H1 (cell line): ENCODE measurements around the gene CMC4. TPM values are rescaled to one million over a fixed set of nuclear protein-coding genes. Genes with fewer than 3 reads are reported as not detected.

Experiments
- BCL11A ChIP-seq, 2 experiments: IDR thresholded peaks; one replicate each; pipeline ENCODE4 v1.6.1; 2011; ENCODE audit warnings: low read depth in 2 of 2, low read length in 2 of 2, mild to moderate bottlenecking in 2 of 2
- RXRA ChIP-seq: IDR thresholded peaks from 2 replicates; pipeline ENCODE4 v1.6.1; 2011; ENCODE audit warnings: low read depth, mild to moderate bottlenecking, low read length, moderate library complexity; ENCODE audit not compliant: insufficient read depth
- polyA plus RNA-seq, 7 experiments: library from polyadenylated mRNA; depleted of rRNA in 3 of 7; stranded (reverse) in 5 of 7; unstranded in 2 of 7; fragments of >200 nt in 5 of 7; fragments of 200-250 nt in 2 of 7; gene quantifications; 1 replicate in 5 of 7; 2 replicates in 1 of 7; 4 replicates in 1 of 7; pipeline versions ENCODE4 v1.2.1 to v1.2.3, GENCODE V29; 2011 to 2013; ENCODE audit warnings: missing spikeins in 2 of 7, mixed read lengths in 2 of 7
- total RNA-seq: library from RNA; stranded (reverse); fragmentation: NEBNext Ultra II Directional; extraction: Animal tissue kit (Norgen Biotek cat#: 25700); gene quantifications from 2 replicates; pipeline ENCODE4 v1.2.1, GENCODE V29; 2021

Gene CMC4
- total and polyA plus RNA-seq, 2 of the 8 experiments (the other 6 are each of a cell fraction or from before 2014, with no cell fraction given), result 6.0 to 8.8 TPM

DNA sequence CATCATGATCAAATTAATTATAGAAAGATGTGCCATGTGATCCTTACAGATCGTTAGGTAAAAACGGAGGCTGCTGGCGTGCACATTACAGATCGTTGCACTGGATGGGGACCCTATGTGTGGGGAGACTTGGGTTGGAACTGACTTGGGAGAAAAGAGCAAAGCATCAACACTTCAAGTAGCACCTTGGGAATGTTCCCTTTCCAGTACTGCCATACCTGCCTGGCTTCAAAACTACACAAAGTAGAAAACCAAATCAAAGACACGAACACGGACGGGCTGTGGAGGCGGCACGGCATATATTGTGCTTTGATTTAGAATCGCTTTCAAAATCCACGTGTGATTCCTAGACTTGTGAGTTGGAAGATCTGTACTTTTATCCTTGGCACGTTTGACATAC, 898 bp downstream of the CMC4 start (continued):
- TF ChIP-seq RXRA (no peak), BCL11A (IDR thresholded peaks at IDR 0.05; ENCODE audit: low read depth in 2 of 2, low read length in 2 of 2) (no peak)
- TF ChIP-seq, all 59 proteins: peak for 0
